ENCODE results near the gene TRAP1. TPM values are rescaled to one million over a fixed set of nuclear protein-coding genes. Genes with fewer than 3 reads are reported as not detected.

The TRAP1 gene
- total RNA-seq, 1 experiment from 2014 or later, result 274 TPM

- H3K27ac Mint-ChIP-seq (ENCODE audit: low read depth, unreplicated experiment), result no peak overlapping the region
- no peak for DNase-seq (ENCODE audit: unreplicated experiment)
- H3K4me1 Mint-ChIP-seq (ENCODE audit: insufficient read depth, unreplicated experiment), result no peaks in the 10 kb centered on the region
- no peaks in the 10 kb centered on the region for H3K36me3 Mint-ChIP-seq (ENCODE audit: insufficient read depth, unreplicated experiment)
- intact Hi-C loops (cut with micrococcal nuclease), result no loop called here
- H3K27me3 Mint-ChIP-seq (ENCODE audit: insufficient read depth, unreplicated experiment), result no peaks in the 10 kb centered on the region
- ChIA-PET POLR2A (no interaction called here), CTCF (no interaction called here)
- no peaks in the 10 kb centered on the region for H3K9me3 Mint-ChIP-seq (ENCODE audit: unreplicated experiment)
- H3K4me3 Mint-ChIP-seq (ENCODE audit: unreplicated experiment), result no peak overlapping the region
- no TSS peak for BruUV-seq (replicated peaks)
- TF ChIP-seq, protein P1, sequence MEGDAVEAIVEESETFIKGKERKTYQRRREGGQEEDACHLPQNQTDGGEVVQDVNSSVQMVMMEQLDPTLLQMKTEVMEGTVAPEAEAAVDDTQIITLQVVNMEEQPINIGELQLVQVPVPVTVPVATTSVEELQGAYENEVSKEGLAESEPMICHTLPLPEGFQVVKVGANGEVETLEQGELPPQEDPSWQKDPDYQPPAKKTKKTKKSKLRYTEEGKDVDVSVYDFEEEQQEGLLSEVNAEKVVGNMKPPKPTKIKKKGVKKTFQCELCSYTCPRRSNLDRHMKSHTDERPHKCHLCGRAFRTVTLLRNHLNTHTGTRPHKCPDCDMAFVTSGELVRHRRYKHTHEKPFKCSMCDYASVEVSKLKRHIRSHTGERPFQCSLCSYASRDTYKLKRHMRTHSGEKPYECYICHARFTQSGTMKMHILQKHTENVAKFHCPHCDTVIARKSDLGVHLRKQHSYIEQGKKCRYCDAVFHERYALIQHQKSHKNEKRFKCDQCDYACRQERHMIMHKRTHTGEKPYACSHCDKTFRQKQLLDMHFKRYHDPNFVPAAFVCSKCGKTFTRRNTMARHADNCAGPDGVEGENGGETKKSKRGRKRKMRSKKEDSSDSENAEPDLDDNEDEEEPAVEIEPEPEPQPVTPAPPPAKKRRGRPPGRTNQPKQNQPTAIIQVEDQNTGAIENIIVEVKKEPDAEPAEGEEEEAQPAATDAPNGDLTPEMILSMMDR (IDR thresholded peaks at IDR 0.05; ENCODE audit: unreplicated experiment), result no peak
Observed at GRCh38 chr16:3625331-3625730, 92.0 kb downstream of the TRAP1 start.

- Mint-ChIP-seq H3K4me1 (ENCODE audit: insufficient read depth, unreplicated experiment) (peaks cover 5% of the 10 kb centered on the region), H3K27ac (ENCODE audit: low read depth, unreplicated experiment) (no peak overlapping the region), H3K9me3 (ENCODE audit: unreplicated experiment) (no peaks in the 10 kb centered on the region), H3K27me3 (ENCODE audit: insufficient read depth, unreplicated experiment) (no peaks in the 10 kb centered on the region), H3K4me3 (ENCODE audit: unreplicated experiment) (no peak overlapping the region), H3K36me3 (ENCODE audit: insufficient read depth, unreplicated experiment) (no peaks in the 10 kb centered on the region)
- DNase-seq (ENCODE audit: unreplicated experiment), result no peak
- POLR2A ChIA-PET, result no interaction called here
- CTCF ChIA-PET, result interaction anchor here (0.7 kb wide), 1 partner anchor 30 kb away, joined by 3 read pairs; no protein-coding TSS in a partner anchor
- no TSS peak for BruUV-seq (replicated peaks)
- intact Hi-C loops (cut with micrococcal nuclease), result no loop called here
- TF ChIP-seq, protein P1 (IDR thresholded peaks at IDR 0.05; ENCODE audit: unreplicated experiment), result no peak
Observed at GRCh38 chr16:3623642-3624041, 93.7 kb downstream of the TRAP1 start.

DNA sequence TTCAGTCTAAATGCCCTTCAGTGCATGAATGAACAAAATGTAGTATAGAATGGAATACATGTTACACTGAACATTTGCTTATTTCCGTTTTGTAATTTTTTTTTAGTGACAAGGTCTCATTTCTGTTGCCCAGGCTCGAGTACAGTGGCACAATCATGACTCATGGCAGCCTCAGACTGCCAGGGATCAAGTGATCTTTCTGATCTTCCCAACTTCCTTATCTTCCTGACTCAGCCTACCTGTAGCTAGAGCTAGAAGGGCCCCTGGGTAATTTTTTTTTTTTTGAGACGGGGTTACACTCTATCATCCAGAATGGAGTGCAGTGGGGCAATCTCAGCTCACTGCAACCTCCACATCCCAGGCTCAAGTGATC lies 98.6 kb downstream of the TRAP1 start:
- no peaks in the 10 kb centered on the region for H3K36me3 Mint-ChIP-seq (ENCODE audit: insufficient read depth, unreplicated experiment)
- H3K4me3 Mint-ChIP-seq (ENCODE audit: unreplicated experiment), result no peak overlapping the region
- H3K4me1 Mint-ChIP-seq (ENCODE audit: insufficient read depth, unreplicated experiment), result peaks cover 22% of the 10 kb centered on the region
- no TSS peak for BruUV-seq (replicated peaks)
- no peaks in the 10 kb centered on the region for H3K9me3 Mint-ChIP-seq (ENCODE audit: unreplicated experiment)
- ChIA-PET CTCF (no interaction called here), POLR2A (no interaction called here)
- TF ChIP-seq, protein P1 (IDR thresholded peaks at IDR 0.05; ENCODE audit: unreplicated experiment), result no peak
- peak; percentile 52 for DNase-seq (ENCODE audit: unreplicated experiment)
- H3K27ac Mint-ChIP-seq (ENCODE audit: low read depth, unreplicated experiment), result peak overlapping the region; percentile 75
- H3K27me3 Mint-ChIP-seq (ENCODE audit: insufficient read depth, unreplicated experiment), result no peaks in the 10 kb centered on the region
- intact Hi-C loops (cut with micrococcal nuclease), result no loop called here

DNA sequence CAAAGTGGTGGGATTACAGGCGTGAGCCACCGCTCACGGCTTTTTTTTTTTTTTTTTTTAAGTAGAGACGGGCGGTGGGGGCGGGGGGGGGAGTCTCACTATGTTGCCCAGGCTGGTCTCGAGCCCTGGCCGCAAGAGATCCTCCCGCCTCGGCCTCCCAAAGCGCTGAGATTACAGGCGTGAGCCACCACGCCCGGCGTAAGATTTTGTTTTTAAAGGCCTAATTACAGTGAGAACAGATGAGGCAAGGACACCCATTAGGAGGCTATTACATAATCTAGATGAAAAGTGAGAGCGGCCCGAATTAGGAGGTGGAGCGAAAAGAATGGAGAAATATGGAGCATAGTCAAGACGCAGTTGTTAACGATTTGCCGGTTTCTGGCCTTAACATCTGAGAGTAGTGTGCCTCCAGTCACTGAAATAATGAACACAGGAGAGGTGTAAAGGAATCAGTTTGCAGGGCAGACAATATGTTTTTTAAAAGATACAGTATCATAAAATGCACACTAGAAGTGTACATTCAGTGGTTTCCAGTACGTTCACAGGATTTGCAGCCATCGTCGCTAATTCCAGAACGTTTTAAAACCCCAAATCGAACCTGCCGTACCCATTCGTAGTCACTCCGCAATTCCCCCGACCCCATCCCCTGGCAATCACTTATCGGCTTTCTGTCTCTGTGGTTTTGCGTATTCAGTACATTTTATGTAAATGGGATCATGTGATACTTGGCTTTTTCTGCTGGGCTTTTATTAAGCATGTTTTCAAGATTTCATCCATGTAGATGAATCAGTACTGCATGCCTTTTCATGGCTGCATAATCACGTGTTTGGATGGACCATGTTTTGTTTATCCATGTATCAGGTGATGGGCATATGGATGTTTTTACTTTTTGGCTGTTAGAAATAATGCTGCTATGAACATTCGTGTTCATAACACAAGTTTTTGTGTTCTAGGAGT lies 104.5 kb downstream of the TRAP1 start:
- peak overlapping the region; percentile 93 for H3K27ac Mint-ChIP-seq (ENCODE audit: low read depth, unreplicated experiment)
- peak overlapping the region; percentile 100 for H3K4me3 Mint-ChIP-seq (ENCODE audit: unreplicated experiment)
- H3K4me1 Mint-ChIP-seq (ENCODE audit: insufficient read depth, unreplicated experiment), result peaks cover 32% of the 10 kb centered on the region
- TF ChIP-seq, protein P1 (IDR thresholded peaks at IDR 0.05; ENCODE audit: unreplicated experiment), result no peak
- no peaks in the 10 kb centered on the region for H3K27me3 Mint-ChIP-seq (ENCODE audit: insufficient read depth, unreplicated experiment)
- no peaks in the 10 kb centered on the region for H3K36me3 Mint-ChIP-seq (ENCODE audit: insufficient read depth, unreplicated experiment)
- intact Hi-C loops (cut with micrococcal nuclease), result no loop called here
- no peaks in the 10 kb centered on the region for H3K9me3 Mint-ChIP-seq (ENCODE audit: unreplicated experiment)
- POLR2A ChIA-PET, result interaction anchor here (0.5 to 1.2 kb wide), 6 partner anchors 37 to 454 kb away, joined by 3 to 7 read pairs (median 4); partner anchors contain the start of genes TRAP1 and ZNF263
- no peak for DNase-seq (ENCODE audit: unreplicated experiment)
- no TSS peak for BruUV-seq (replicated peaks)
- CTCF ChIA-PET, result interaction anchor here (0.6 to 0.7 kb wide), 3 partner anchors 33 to 703 kb away, joined by 3 to 5 read pairs (median 3); partner anchors contain the start of gene GLIS2

Data from MCF 10A (cell line).